Smooth muscle cell (in vitro differentiated cells): ENCODE measurements around the gene COX17. TPM values are rescaled to one million over a fixed set of nuclear protein-coding genes. Genes with fewer than 3 reads are reported as not detected.
A peak's percentile ranks its signal among the peaks of the same experiment; 100 is the strongest.
"Not testable (repeated sequence)": the region's sequence is repeated elsewhere in the genome, so short reads cannot be mapped to it uniquely, and the experiment has no call there.

Experiments used
- DNase-seq: peaks from one replicate; lab custom pipeline; 2025; ENCODE audit not compliant: unreplicated experiment; lab: John Stamatoyannopoulos, UW
- H2AFZ ChIP-seq: fragments of 200-600 bp; sonication (generic); 2 replicates; pipeline ENCODE4 v1.6.0; 2016; ENCODE audit warnings: antibody characterized with exemption, low read depth, mild to moderate bottlenecking
- H3F3A ChIP-seq: fragments of 200-600 bp; sonication (generic); 2 replicates; pipeline ENCODE4 v1.6.0; 2017; ENCODE audit warnings: antibody characterized with exemption, low read depth
- H3K27ac ChIP-seq: fragments of 200-600 bp; sonication (generic); 2 replicates; pipeline ENCODE4 v1.5.1; 2016; ENCODE audit warnings: low read depth, mild to moderate bottlenecking
- H3K27me3 ChIP-seq: fragments of 200-600 bp; sonication (generic); 2 replicates; pipeline ENCODE4 v1.6.1; 2016; ENCODE audit warnings: low read depth, mild to moderate bottlenecking
- H3K36me3 ChIP-seq: fragments of 200-600 bp; sonication (generic); 2 replicates; pipeline ENCODE4 v1.5.1; 2016; ENCODE audit warnings: low read depth
- H3K4me1 ChIP-seq: fragments of 200-600 bp; sonication (generic); 2 replicates; pipeline ENCODE4 v1.5.1; 2016; ENCODE audit warnings: low read depth
- H3K4me2 ChIP-seq: fragments of 200-600 bp; sonication (generic); 2 replicates; pipeline ENCODE4 v1.6.0; 2016; ENCODE audit warnings: mild to moderate bottlenecking
- H3K4me3 ChIP-seq: fragments of 200-600 bp; sonication (generic); 2 replicates; pipeline ENCODE4 v1.5.1; 2016; ENCODE audit warnings: mild to moderate bottlenecking
- H3K79me2 ChIP-seq: fragments of 200-600 bp; sonication (generic); 2 replicates; pipeline ENCODE4 v1.6.0; 2016; ENCODE audit warnings: low read depth, mild to moderate bottlenecking
- H3K9ac ChIP-seq: fragments of 200-600 bp; sonication (generic); 2 replicates; pipeline ENCODE4 v1.6.0; 2016; ENCODE audit warnings: low read depth
- H3K9me3 ChIP-seq: fragments of 200-600 bp; sonication (generic); replicated peaks from 2 replicates; pipeline ENCODE4 v1.5.1; 2016; ENCODE audit warnings: low read depth
- H4K20me1 ChIP-seq: fragments of 200-600 bp; sonication (generic); 2 replicates; pipeline ENCODE4 v1.6.0; 2016; ENCODE audit warnings: low read depth
- WGBS: methylation state at CpG from one replicate; pipeline ENCODE4 v1.1.7; 2016; ENCODE audit warnings: low lambda C conversion rate; 5-methylcytosine and 5-hydroxymethylcytosine counted together
- polyA plus RNA-seq: library from polyadenylated mRNA; unstranded; fragments of >200 nt; fragmentation: Nextera tagmentation; extraction: Ambion mirVana; gene quantifications from 2 replicates; pipeline ENCODE4 v1.2.1, GENCODE V29; 2016
- total RNA-seq: library from RNA; depleted of rRNA; stranded (reverse); fragments of >200 nt; gene quantifications from 2 replicates; pipeline ENCODE4 v1.2.3, GENCODE V29; 2014
- TF ChIP-seq, protein P1 (sequence below): fragments of 200-600 bp; sonication (generic); IDR thresholded peaks from 2 replicates; pipeline ENCODE4 v1.5.1; 2017; ENCODE audit warnings: borderline replicate concordance, mild to moderate bottlenecking, antibody characterized with exemption; ENCODE audit not compliant: insufficient read depth, poor library complexity, severe bottlenecking

COX17 gene
- total and polyA plus RNA-seq, 2 experiments from 2014 or later = 47.0 to 69.4 TPM

DNA sequence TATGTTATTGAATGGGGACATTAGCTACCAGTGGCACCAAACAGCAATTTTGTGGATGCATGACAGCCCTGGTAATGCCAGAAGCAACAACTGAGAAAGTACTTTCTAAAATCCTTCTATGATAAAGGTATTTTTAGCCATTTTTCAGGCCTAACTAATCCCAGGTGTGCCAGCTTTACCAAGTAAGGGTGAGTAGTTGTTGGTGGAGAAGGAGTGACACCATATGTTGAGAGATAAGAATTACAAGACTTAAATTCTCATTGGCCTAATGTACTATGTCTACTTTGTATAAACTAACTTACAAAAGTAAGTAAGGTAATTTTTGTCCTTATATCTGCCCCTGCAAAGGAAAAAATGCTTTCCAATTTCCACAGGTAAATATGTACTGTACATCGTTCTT lies 4.1 kb upstream of the COX17 start:
- no peak overlapping the region for H3K4me3 ChIP-seq
- 58% methylated on average over 1 of the region's 1 CpG for WGBS
- no peaks in the 10 kb centered on the region for H3K36me3 ChIP-seq
- no peaks in the 10 kb centered on the region for H3K9me3 ChIP-seq
- TF ChIP-seq, protein P1, sequence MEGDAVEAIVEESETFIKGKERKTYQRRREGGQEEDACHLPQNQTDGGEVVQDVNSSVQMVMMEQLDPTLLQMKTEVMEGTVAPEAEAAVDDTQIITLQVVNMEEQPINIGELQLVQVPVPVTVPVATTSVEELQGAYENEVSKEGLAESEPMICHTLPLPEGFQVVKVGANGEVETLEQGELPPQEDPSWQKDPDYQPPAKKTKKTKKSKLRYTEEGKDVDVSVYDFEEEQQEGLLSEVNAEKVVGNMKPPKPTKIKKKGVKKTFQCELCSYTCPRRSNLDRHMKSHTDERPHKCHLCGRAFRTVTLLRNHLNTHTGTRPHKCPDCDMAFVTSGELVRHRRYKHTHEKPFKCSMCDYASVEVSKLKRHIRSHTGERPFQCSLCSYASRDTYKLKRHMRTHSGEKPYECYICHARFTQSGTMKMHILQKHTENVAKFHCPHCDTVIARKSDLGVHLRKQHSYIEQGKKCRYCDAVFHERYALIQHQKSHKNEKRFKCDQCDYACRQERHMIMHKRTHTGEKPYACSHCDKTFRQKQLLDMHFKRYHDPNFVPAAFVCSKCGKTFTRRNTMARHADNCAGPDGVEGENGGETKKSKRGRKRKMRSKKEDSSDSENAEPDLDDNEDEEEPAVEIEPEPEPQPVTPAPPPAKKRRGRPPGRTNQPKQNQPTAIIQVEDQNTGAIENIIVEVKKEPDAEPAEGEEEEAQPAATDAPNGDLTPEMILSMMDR = peak; percentile 54
- H3K79me2 ChIP-seq = peaks cover 4% of the 10 kb centered on the region
- no peak overlapping the region for H2AFZ ChIP-seq
- no peak for DNase-seq
- no peaks in the 10 kb centered on the region for H3F3A ChIP-seq
- H3K4me1 ChIP-seq = peaks cover 5% of the 10 kb centered on the region
- H4K20me1 ChIP-seq = no peaks in the 10 kb centered on the region
- H3K27ac ChIP-seq = no peak overlapping the region
- H3K4me2 ChIP-seq = no peak overlapping the region
- H3K9ac ChIP-seq = no peak overlapping the region
- H3K27me3 ChIP-seq = no peaks in the 10 kb centered on the region

- TF ChIP-seq, protein P1 = no peak
- Histone ChIP-seq H3K9me3 (no peaks in the 10 kb centered on the region), H3K79me2 (peaks cover 18% of the 10 kb centered on the region), H3F3A (no peaks in the 10 kb centered on the region), H3K9ac (no peak overlapping the region), H3K36me3 (peaks cover 2% of the 10 kb centered on the region), H3K27me3 (no peaks in the 10 kb centered on the region), H4K20me1 (no peaks in the 10 kb centered on the region), H3K4me3 (no peak overlapping the region), H3K27ac (no peak overlapping the region), H3K4me2 (no peak overlapping the region), H2AFZ (no peak overlapping the region), H3K4me1 (peaks cover 15% of the 10 kb centered on the region)
- no peak for DNase-seq
These were observed 2.7 kb upstream of the COX17 start for GRCh38 chr3:119679874-119680273.

DNA sequence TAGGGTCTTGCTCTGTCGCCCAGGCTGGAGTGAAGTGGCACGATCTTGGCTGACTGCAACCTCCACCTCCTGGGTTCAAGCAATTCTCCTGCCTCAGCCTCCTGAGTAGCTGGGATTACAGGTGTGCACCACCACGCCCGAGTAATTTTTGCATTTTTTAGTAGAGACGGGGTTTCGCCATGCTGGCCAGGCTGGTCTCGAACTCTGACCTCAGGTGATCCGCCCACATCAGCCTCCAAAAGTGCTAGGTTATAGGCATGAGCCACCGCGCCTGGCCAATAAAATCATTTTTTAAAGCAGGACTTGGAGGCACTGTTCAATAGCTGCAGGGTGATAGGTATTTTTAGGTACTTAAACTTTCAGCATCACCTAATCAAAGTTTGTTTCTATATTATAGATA lies 1.0 kb upstream of the COX17 start:
- H3K36me3 ChIP-seq, H3F3A ChIP-seq, H3K9ac ChIP-seq, H4K20me1 ChIP-seq, H3K27me3 ChIP-seq, H3K4me2 ChIP-seq, H2AFZ ChIP-seq, DNase-seq, H3K4me3 ChIP-seq, H3K27ac ChIP-seq, H3K9me3 ChIP-seq: not testable (repeated sequence)
- Histone ChIP-seq H3K4me1 (peaks cover 15% of the 10 kb centered on the region), H3K79me2 (peaks cover 20% of the 10 kb centered on the region)
- 97% methylated on average over 10 of the region's 10 CpGs for WGBS

GRCh38 chr3:119677641-119677934 lies 382 bp upstream of the COX17 start:
- H2AFZ ChIP-seq = peak overlapping the region; percentile 99
- peaks cover 2% of the 10 kb centered on the region for H3K36me3 ChIP-seq
- no peak for DNase-seq
- H3F3A ChIP-seq = no peaks in the 10 kb centered on the region
- no peaks in the 10 kb centered on the region for H3K9me3 ChIP-seq
- TF ChIP-seq, protein P1 = no peak
- peaks cover 20% of the 10 kb centered on the region for H3K79me2 ChIP-seq
- H3K4me2 ChIP-seq = peak overlapping the region; percentile 89
- H3K4me3 ChIP-seq = peak overlapping the region; percentile 59
- no peaks in the 10 kb centered on the region for H3K27me3 ChIP-seq
- no peak overlapping the region for H3K9ac ChIP-seq
- 21% methylated on average over 6 of the region's 6 CpGs for WGBS
- peak overlapping the region; percentile 19 for H3K27ac ChIP-seq
- peaks cover 15% of the 10 kb centered on the region for H3K4me1 ChIP-seq
- H4K20me1 ChIP-seq = no peaks in the 10 kb centered on the region
